ENCODE results near the gene GRIK2. TPM values are rescaled to one million over a fixed set of nuclear protein-coding genes. Genes with fewer than 3 reads are reported as not detected.

Gene GRIK2
- total and polyA plus RNA-seq, 2 of the 4 experiments (the other 2 are of a cell fraction), result 8.2 to 15.2 TPM

DNA sequence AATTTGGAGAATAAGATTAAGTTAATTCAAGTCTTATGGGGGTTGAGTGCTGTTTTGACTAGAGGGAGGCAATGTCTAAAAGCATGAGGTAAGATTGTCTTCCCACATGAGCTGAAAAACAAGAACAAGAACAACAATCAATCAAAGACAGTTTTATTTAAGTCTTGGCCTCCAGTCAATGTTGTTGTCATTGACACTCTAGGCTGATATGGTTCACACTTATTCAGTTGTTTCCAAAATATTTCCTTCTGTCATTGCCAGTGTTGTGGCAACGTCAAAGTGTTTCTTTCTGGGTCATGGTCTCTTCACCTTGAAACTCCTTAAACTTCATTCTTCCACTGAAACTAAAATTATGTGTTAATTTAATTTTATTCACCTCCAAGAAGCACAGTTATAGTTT lies 72.4 kb downstream of the GRIK2 start:
- Histone ChIP-seq H3K9ac (ENCODE audit: low read depth, low read length) (no peak overlapping the region), H3K4me1 (ENCODE audit: control insufficient read depth, insufficient read depth, low read length) (no peaks in the 10 kb centered on the region), H2AK5ac (ENCODE audit: low read depth, low read length) (no peak overlapping the region), H2BK15ac (ENCODE audit: low read depth, low read length) (no peak overlapping the region), H3K4ac (ENCODE audit: low read depth, low read length) (no peak overlapping the region), H3K4me3 (ENCODE audit: insufficient read depth, low read depth, low read length) (no peak overlapping the region), H2BK5ac (ENCODE audit: low read depth, low read length, poor library complexity, severe bottlenecking) (no peak overlapping the region), H3K27ac (ENCODE audit: insufficient read depth, low read length) (no peak overlapping the region), H3K23ac (ENCODE audit: low read depth, low read length) (no peak overlapping the region), H2BK120ac (ENCODE audit: low read depth, low read length) (no peak overlapping the region), H2AK9ac (replicated peaks; ENCODE audit: low read depth, low read length, poor library complexity) (no peak overlapping the region), H3K9me3 (ENCODE audit: control insufficient read depth, insufficient read depth, low read length) (no peaks in the 10 kb centered on the region; the same call in 1 of the 2 replicates), H3K14ac (replicated peaks; ENCODE audit: low read depth, low read length) (no peak overlapping the region), H2BK20ac (ENCODE audit: low read depth, low read length) (no peak overlapping the region), H4K5ac (ENCODE audit: low read depth, low read length) (no peak overlapping the region), H4K20me1 (ENCODE audit: insufficient read depth, low read length) (no peaks in the 10 kb centered on the region), H3K18ac (ENCODE audit: low read depth, low read length) (no peak overlapping the region), H3K79me1 (ENCODE audit: low read depth in 1 of 2, low read length in 2 of 2) (no peaks in the 10 kb centered on the region; a peak in 1 of 4 replicates), H3K56ac (ENCODE audit: extremely low read depth, insufficient read depth, low read length) (no peak overlapping the region), H3K4me2 (ENCODE audit: low read depth, low read length) (no peak overlapping the region), H2AFZ (replicated peaks; ENCODE audit: low read length, poor library complexity) (no peak overlapping the region), H3K27me3 (ENCODE audit: control insufficient read depth, insufficient read depth, low read length) (no peaks in the 10 kb centered on the region), H4K91ac (ENCODE audit: insufficient read depth, low read depth, low read length) (no peak overlapping the region), H3K9me1 (ENCODE audit: insufficient read depth, low read length) (no peaks in the 10 kb centered on the region), H3K36me3 (ENCODE audit: control insufficient read depth, insufficient read depth, low read length) (no peaks in the 10 kb centered on the region), H4K8ac (ENCODE audit: low read depth in 2 of 2, low read length in 2 of 2) (no peak overlapping the region)
- DNase-seq (no peak), ATAC-seq (ENCODE audit: low read depth) (no peak)
- dilution Hi-C loops (cut with HindIII; ENCODE audit: low sequenced_read_pairs, unreplicated experiment) (no loop called here), intact Hi-C loops (cut with micrococcal nuclease) (no loop called here), in situ Hi-C loops (cut with MboI; ENCODE audit: low sequenced_read_pairs) (no loop called here)
- TF ChIP-seq, protein P1, sequence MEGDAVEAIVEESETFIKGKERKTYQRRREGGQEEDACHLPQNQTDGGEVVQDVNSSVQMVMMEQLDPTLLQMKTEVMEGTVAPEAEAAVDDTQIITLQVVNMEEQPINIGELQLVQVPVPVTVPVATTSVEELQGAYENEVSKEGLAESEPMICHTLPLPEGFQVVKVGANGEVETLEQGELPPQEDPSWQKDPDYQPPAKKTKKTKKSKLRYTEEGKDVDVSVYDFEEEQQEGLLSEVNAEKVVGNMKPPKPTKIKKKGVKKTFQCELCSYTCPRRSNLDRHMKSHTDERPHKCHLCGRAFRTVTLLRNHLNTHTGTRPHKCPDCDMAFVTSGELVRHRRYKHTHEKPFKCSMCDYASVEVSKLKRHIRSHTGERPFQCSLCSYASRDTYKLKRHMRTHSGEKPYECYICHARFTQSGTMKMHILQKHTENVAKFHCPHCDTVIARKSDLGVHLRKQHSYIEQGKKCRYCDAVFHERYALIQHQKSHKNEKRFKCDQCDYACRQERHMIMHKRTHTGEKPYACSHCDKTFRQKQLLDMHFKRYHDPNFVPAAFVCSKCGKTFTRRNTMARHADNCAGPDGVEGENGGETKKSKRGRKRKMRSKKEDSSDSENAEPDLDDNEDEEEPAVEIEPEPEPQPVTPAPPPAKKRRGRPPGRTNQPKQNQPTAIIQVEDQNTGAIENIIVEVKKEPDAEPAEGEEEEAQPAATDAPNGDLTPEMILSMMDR (conservative IDR thresholded peaks at IDR 0.05; ENCODE audit: low read depth, low read length), result no peak
- TF ChIP-seq, protein P2, sequence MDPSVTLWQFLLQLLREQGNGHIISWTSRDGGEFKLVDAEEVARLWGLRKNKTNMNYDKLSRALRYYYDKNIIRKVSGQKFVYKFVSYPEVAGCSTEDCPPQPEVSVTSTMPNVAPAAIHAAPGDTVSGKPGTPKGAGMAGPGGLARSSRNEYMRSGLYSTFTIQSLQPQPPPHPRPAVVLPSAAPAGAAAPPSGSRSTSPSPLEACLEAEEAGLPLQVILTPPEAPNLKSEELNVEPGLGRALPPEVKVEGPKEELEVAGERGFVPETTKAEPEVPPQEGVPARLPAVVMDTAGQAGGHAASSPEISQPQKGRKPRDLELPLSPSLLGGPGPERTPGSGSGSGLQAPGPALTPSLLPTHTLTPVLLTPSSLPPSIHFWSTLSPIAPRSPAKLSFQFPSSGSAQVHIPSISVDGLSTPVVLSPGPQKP (IDR thresholded peaks at IDR 0.05; ENCODE audit: borderline replicate concordance, low read depth, low read length), result no peak
- no peak for TF ChIP-seq POLR2A (IDR thresholded peaks at IDR 0.05; ENCODE audit: low read depth, low read length)
- TF ChIP-seq NFE2L2 (IDR thresholded peaks at IDR 0.05; ENCODE audit: low read depth, low read length), result no peak
- TF ChIP-seq CHD1 (IDR thresholded peaks at IDR 0.05; ENCODE audit: low read depth, low read length), result no peak
- TF ChIP-seq, protein P3, sequence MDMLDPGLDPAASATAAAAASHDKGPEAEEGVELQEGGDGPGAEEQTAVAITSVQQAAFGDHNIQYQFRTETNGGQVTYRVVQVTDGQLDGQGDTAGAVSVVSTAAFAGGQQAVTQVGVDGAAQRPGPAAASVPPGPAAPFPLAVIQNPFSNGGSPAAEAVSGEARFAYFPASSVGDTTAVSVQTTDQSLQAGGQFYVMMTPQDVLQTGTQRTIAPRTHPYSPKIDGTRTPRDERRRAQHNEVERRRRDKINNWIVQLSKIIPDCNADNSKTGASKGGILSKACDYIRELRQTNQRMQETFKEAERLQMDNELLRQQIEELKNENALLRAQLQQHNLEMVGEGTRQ (IDR thresholded peaks at IDR 0.05; ENCODE audit: low read depth, low read length), result no peak
- TF ChIP-seq CEBPB (IDR thresholded peaks at IDR 0.05; ENCODE audit: low read depth, low read length), result no peak
- TF ChIP-seq MXI1 (IDR thresholded peaks at IDR 0.05; ENCODE audit: borderline replicate concordance, low read depth, low read length), result no peak
- TF ChIP-seq RCOR1 (IDR thresholded peaks at IDR 0.05; ENCODE audit: insufficient replicate concordance, low read length), result no peak
- no peak for TF ChIP-seq MAFK (IDR thresholded peaks at IDR 0.05; ENCODE audit: low read depth, low read length)
- no peak for TF ChIP-seq FOS (IDR thresholded peaks at IDR 0.05; ENCODE audit: low read depth, low read length)
- POLR2A ChIA-PET (ENCODE audit: unreplicated experiment), result interaction anchor here (0.7 kb wide), 1 partner anchor 15 kb away, joined by 5 read pairs; no protein-coding TSS in a partner anchor
- CTCF ChIA-PET, result interaction anchor here (0.8 kb wide), 1 partner anchor 13 kb away, joined by 3 read pairs; no protein-coding TSS in a partner anchor
- no CpG with 5 or more reads among the region's 1 CpG for WGBS, 2 experiments (ENCODE audit: extremely low coverage in 2 of 2, insufficient read length in 1 of 2)
- BruUV-seq (replicated peaks), result no TSS peak

Data from IMR-90 (cell line).